ENCODE results near the gene HFE. TPM values are rescaled to one million over a fixed set of nuclear protein-coding genes. Genes with fewer than 3 reads are reported as not detected.

The HFE gene
- total and polyA plus RNA-seq, 2 of the 13 experiments (the other 11 are each of a cell fraction or from before 2014, with no cell fraction given) = 3.7 to 6.3 TPM

GRCh38 chr6:26045065-26045927, 41.9 kb upstream of the HFE start (continued):
- peak; percentile 95; the same call in 1 of the 2 replicates for TF ChIP-seq NFAT5 (CRISPR knock-in tag; IDR thresholded peaks at IDR 0.05)
- TF ChIP-seq PBX2 (CRISPR knock-in tag; IDR thresholded peaks at IDR 0.05) = no peak
- 0 out of 2 replicates have a peak, but pooled peaks have one; percentile 33 for TF ChIP-seq FOXO4 (CRISPR knock-in tag; conservative IDR thresholded peaks at IDR 0.05)
- TF ChIP-seq GATAD2A (CRISPR knock-in tag; IDR thresholded peaks at IDR 0.05) = peak; percentile 30; the same call in 1 of the 2 replicates
- no peak for TF ChIP-seq ZNF577 (CRISPR knock-in tag; IDR thresholded peaks at IDR 0.05; ENCODE audit: borderline replicate concordance, low read depth)
- peak; percentile 96 for TF ChIP-seq ZMAT3 (CRISPR knock-in tag; conservative IDR thresholded peaks at IDR 0.05)
- TF ChIP-seq TAF15 (IDR thresholded peaks at IDR 0.05; ENCODE audit: low read depth, low read length, poor library complexity, severe bottlenecking) = no peak
- TF ChIP-seq ZNF547 (CRISPR knock-in tag; IDR thresholded peaks at IDR 0.05) = peak; percentile 91
- TF ChIP-seq ZNF343 (CRISPR knock-in tag; IDR thresholded peaks at IDR 0.05) = 0 out of 2 replicates have a peak, but pooled peaks have one; percentile 58
- TF ChIP-seq JUNB (CRISPR knock-in tag; IDR thresholded peaks at IDR 0.05; ENCODE audit: borderline replicate concordance) = no peak
- TF ChIP-seq ZNF552 (CRISPR knock-in tag; IDR thresholded peaks at IDR 0.05; ENCODE audit: borderline replicate concordance) = peak; percentile 95; the same call in 1 of the 2 replicates
- no peak for TF ChIP-seq ZBTB21 (CRISPR knock-in tag; IDR thresholded peaks at IDR 0.05)
- TF ChIP-seq TEF (CRISPR knock-in tag; IDR thresholded peaks at IDR 0.05) = peak; percentile 83
- TF ChIP-seq ZNF33A (CRISPR knock-in tag; IDR thresholded peaks at IDR 0.05; ENCODE audit: borderline replicate concordance) = no peak
- peak; percentile 98 for TF ChIP-seq NFKB2 (CRISPR knock-in tag; IDR thresholded peaks at IDR 0.05; ENCODE audit: borderline replicate concordance)
- peak; percentile 82 for TF ChIP-seq AGO1 (IDR thresholded peaks at IDR 0.05; ENCODE audit: low read depth, low read length, poor library complexity, severe bottlenecking)
- no peak for TF ChIP-seq ZNF770 (CRISPR knock-in tag; IDR thresholded peaks at IDR 0.05)
